Measurements from ENCODE around the gene KLHDC7B.
A peak's percentile ranks its signal among the peaks of the same experiment; 100 is the strongest.

KLHDC7B gene

GRCh38 chr22:50523806-50524675, 21.7 kb upstream of the KLHDC7B start:
- H3K9me3 Mint-ChIP-seq, result no peaks in the 10 kb centered on the region
- H3K4me1 Mint-ChIP-seq, result peaks cover 39% of the 10 kb centered on the region
- H3K27me3 Mint-ChIP-seq, result no peaks in the 10 kb centered on the region
- H3K36me3 Mint-ChIP-seq, result peaks cover 49% of the 10 kb centered on the region
- ATAC-seq, result no peak
- H3K4me3 Mint-ChIP-seq, result peak overlapping the region; percentile 97
- H3K27ac Mint-ChIP-seq, result peak overlapping the region; percentile 100

GRCh38 chr22:50524676-50525103, 21.0 kb upstream of the KLHDC7B start:
- Mint-ChIP-seq H3K9me3 (no peaks in the 10 kb centered on the region), H3K27ac (peak overlapping the region; percentile 100), H3K36me3 (peaks cover 45% of the 10 kb centered on the region), H3K27me3 (no peaks in the 10 kb centered on the region), H3K4me3 (peak overlapping the region; percentile 97), H3K4me1 (peaks cover 40% of the 10 kb centered on the region)
- no peak for ATAC-seq

- ATAC-seq, result peak; percentile 74
- H3K27me3 Mint-ChIP-seq, result no peaks in the 10 kb centered on the region
- H3K36me3 Mint-ChIP-seq, result peaks cover 39% of the 10 kb centered on the region
- H3K9me3 Mint-ChIP-seq, result no peaks in the 10 kb centered on the region
- peak within 1 kb of the TSS; percentile 100 for H3K27ac Mint-ChIP-seq
- H3K4me3 Mint-ChIP-seq, result peak within 1 kb of the TSS; percentile 97
- peaks cover 40% of the 10 kb centered on the region for H3K4me1 Mint-ChIP-seq
Observed at GRCh38 chr22:50525104-50525857, 20.4 kb upstream of the KLHDC7B start, which contains the start of gene SCO2. TSS of gene SCO2 (minus strand) at chr22:50525598. CDS start at chr22:50524411, 1,187 bp downstream.

GRCh38 chr22:50525858-50526107, 19.9 kb upstream of the KLHDC7B start:
- H3K36me3 Mint-ChIP-seq, result peaks cover 34% of the 10 kb centered on the region
- H3K4me3 Mint-ChIP-seq, result peak overlapping the region; percentile 97
- H3K9me3 Mint-ChIP-seq, result no peaks in the 10 kb centered on the region
- peak overlapping the region; percentile 100 for H3K27ac Mint-ChIP-seq
- ATAC-seq, result no peak
- no peaks in the 10 kb centered on the region for H3K27me3 Mint-ChIP-seq
- H3K4me1 Mint-ChIP-seq, result peaks cover 40% of the 10 kb centered on the region

GRCh38 chr22:50526108-50526833, 19.4 kb upstream of the KLHDC7B start:
- Mint-ChIP-seq H3K4me3 (peak overlapping the region; percentile 97), H3K27me3 (no peaks in the 10 kb centered on the region)
- ATAC-seq, result peak; percentile 56

GRCh38 chr22:50526834-50527801, 18.6 kb upstream of the KLHDC7B start:
- peaks cover 24% of the 10 kb centered on the region for H3K36me3 Mint-ChIP-seq
- peak overlapping the region; percentile 97 for H3K4me3 Mint-ChIP-seq
- peak overlapping the region; percentile 100 for H3K27ac Mint-ChIP-seq
- H3K4me1 Mint-ChIP-seq, result peaks cover 40% of the 10 kb centered on the region
- ATAC-seq, result peak; percentile 2
- no peaks in the 10 kb centered on the region for H3K9me3 Mint-ChIP-seq
- H3K27me3 Mint-ChIP-seq, result no peaks in the 10 kb centered on the region

More at GRCh38 chr22:50526108-50526833, 19.4 kb upstream of the KLHDC7B start:
- Mint-ChIP-seq H3K36me3 (peaks cover 29% of the 10 kb centered on the region), H3K9me3 (no peaks in the 10 kb centered on the region), H3K4me1 (peaks cover 40% of the 10 kb centered on the region), H3K27ac (peak overlapping the region; percentile 100)

GRCh38 chr22:50527921-50528681, 17.6 kb upstream of the KLHDC7B start:
- peaks cover 48% of the 10 kb centered on the region for H3K4me1 Mint-ChIP-seq
- no peaks in the 10 kb centered on the region for H3K9me3 Mint-ChIP-seq
- H3K27ac Mint-ChIP-seq, result peak overlapping the region; percentile 100
- ATAC-seq, result no peak
- H3K4me3 Mint-ChIP-seq, result peak overlapping the region; percentile 97
- peaks cover 21% of the 10 kb centered on the region for H3K36me3 Mint-ChIP-seq
- H3K27me3 Mint-ChIP-seq, result no peaks in the 10 kb centered on the region

GRCh38 chr22:50528682-50529415, 16.9 kb upstream of the KLHDC7B start:
- Mint-ChIP-seq H3K9me3 (no peaks in the 10 kb centered on the region), H3K4me1 (peaks cover 56% of the 10 kb centered on the region), H3K27ac (peak overlapping the region; percentile 100), H3K4me3 (peak overlapping the region; percentile 97), H3K36me3 (peaks cover 21% of the 10 kb centered on the region), H3K27me3 (no peaks in the 10 kb centered on the region)
- no peak for ATAC-seq

GRCh38 chr22:50529416-50529896, 16.2 kb upstream of the KLHDC7B start:
- Mint-ChIP-seq H3K27me3 (no peaks in the 10 kb centered on the region), H3K4me1 (peaks cover 57% of the 10 kb centered on the region), H3K4me3 (peak overlapping the region; percentile 97), H3K9me3 (no peaks in the 10 kb centered on the region), H3K27ac (peak overlapping the region; percentile 100), H3K36me3 (peaks cover 18% of the 10 kb centered on the region)
- no peak for ATAC-seq

- H3K36me3 Mint-ChIP-seq, result peaks cover 12% of the 10 kb centered on the region
- no peaks in the 10 kb centered on the region for H3K27me3 Mint-ChIP-seq
- peaks cover 57% of the 10 kb centered on the region for H3K4me1 Mint-ChIP-seq
- H3K27ac Mint-ChIP-seq, result peak within 1 kb of the TSS; percentile 100
- peak within 1 kb of the TSS; percentile 97 for H3K4me3 Mint-ChIP-seq
- no peaks in the 10 kb centered on the region for H3K9me3 Mint-ChIP-seq
- peak; percentile 60 for ATAC-seq
Observed at GRCh38 chr22:50529897-50530579, 15.7 kb upstream of the KLHDC7B start, which contains the start of gene TYMP. TSS of gene TYMP (minus strand) at chr22:50530012. CDS start at chr22:50529709, 303 bp downstream.

GRCh38 chr22:50530580-50530876, 15.2 kb upstream of the KLHDC7B start:
- peak overlapping the region; percentile 97 for H3K4me3 Mint-ChIP-seq
- ATAC-seq, result peak; percentile 0
- H3K4me1 Mint-ChIP-seq, result peaks cover 60% of the 10 kb centered on the region
- H3K27me3 Mint-ChIP-seq, result no peaks in the 10 kb centered on the region
- peak overlapping the region; percentile 100 for H3K27ac Mint-ChIP-seq
- H3K36me3 Mint-ChIP-seq, result peaks cover 12% of the 10 kb centered on the region
- H3K9me3 Mint-ChIP-seq, result no peaks in the 10 kb centered on the region

GRCh38 chr22:50530877-50531545, 14.7 kb upstream of the KLHDC7B start:
- Mint-ChIP-seq H3K27ac (peak overlapping the region; percentile 100), H3K4me3 (peak overlapping the region; percentile 97), H3K9me3 (no peaks in the 10 kb centered on the region), H3K36me3 (peaks cover 12% of the 10 kb centered on the region), H3K27me3 (no peaks in the 10 kb centered on the region), H3K4me1 (peaks cover 63% of the 10 kb centered on the region)
- peak; percentile 68 for ATAC-seq
